HG02623 (cell line): ENCODE measurements around the gene WDR76.

ENCODE experiments used
- ATAC-seq: cut with Tn5 transposase; IDR thresholded peaks from one replicate; pipeline ENCODE4 v1.9.1; 2021; ENCODE audit warnings: moderate library complexity; ENCODE audit not compliant: unreplicated experiment

WDR76 gene

DNA sequence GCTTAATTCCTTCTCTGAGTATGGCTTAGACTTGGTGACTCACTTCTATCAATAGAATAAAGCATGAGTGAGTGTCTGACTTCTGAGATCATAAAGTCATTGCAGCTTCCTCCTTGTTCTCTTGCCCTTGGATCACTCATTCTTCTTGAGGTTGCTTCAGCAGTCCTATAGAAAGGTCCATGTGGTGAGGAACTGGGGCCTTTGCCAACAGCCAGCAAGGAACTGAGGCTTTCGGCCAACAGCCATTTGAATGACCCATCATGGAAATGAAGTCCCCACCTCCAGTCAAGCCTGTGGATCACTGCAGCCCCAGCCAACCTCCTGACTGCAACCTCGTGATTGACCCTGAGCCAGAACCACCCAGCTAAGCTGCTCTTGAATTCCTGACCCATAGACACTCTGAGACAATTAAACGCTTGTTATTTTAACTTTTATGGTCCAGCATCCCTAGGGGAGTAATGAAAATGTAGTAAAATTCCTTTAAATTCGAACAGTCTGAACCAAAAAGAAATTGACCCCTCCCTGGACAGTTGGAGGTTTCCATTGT is 84.5 kb downstream of the WDR76 start:
- ATAC-seq, result no peak

DNA sequence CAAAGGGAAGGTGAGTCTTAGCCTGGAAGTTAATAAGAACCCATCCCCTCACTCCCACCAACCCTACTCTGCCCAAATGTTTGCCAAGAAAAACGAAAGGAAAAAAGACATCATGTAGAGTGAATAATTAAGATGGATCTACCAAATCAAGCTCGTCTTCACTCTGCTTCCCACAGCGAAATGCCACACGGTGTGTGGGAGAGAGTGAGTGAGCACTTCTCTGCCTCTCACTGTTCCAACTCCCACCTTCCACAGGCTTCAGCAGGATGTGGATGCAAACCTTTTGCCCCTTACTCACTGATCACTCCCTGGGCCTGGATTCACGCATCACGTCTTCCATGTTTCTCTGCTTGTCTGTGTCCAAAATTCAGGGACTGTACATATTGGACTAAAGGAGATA is 85.4 kb downstream of the WDR76 start:
- ATAC-seq, result no peak

DNA sequence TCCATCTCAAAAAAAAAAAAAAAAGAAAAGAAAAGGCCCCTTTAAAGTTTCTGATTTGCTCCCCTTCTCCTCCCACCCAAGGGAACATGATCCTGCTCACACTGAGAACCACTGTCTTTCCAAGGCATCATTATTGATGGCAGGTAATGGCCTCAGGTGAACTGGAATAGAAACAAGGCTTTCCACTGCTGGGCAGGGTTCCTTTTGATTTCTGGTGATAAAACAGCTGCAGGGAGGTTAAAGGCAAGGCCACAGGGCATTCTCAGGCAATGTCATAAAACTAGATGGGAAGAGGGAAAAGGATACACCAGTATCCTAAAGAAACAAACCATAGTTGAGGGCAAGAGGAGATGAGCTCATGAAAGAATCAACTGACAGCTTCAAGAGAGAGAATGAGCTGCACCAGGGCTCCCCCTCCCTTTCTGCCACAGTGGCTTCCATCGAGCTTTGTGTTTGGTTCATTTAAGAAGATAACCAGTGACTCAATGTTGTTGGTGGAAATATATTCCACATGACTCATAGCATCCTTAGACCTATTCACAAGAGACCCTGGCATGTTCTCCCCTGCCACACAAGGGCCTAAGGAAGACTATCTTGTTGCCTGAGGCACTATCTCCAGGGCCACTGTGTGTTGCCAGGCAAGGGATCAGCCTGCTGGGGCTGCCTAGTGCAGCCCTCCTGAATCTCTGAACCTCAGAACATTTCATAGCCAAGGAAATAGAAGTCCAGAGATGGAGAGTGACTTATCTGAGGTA is 86.4 kb downstream of the WDR76 start:
- ATAC-seq, result no peak

DNA sequence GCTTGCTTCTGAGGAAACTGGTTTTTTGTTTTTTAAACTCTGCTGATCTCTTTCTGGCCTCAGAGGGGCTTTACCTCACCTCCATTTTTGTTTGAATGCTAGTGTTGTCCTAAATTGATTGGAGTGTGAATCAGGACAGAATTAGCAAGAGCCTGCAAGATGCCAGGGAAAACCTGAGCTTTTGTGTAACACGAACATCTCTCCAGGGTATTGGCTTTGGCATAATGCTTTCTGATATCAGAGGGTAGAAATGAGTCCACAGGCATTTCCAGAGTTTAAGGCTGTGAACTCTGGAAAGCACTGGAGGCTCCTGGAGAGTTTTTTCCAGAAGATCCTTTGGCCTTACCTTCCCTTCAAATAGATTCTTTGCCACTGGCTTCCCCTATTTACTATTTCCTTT is 87.1 kb downstream of the WDR76 start:
- no peak for ATAC-seq

DNA sequence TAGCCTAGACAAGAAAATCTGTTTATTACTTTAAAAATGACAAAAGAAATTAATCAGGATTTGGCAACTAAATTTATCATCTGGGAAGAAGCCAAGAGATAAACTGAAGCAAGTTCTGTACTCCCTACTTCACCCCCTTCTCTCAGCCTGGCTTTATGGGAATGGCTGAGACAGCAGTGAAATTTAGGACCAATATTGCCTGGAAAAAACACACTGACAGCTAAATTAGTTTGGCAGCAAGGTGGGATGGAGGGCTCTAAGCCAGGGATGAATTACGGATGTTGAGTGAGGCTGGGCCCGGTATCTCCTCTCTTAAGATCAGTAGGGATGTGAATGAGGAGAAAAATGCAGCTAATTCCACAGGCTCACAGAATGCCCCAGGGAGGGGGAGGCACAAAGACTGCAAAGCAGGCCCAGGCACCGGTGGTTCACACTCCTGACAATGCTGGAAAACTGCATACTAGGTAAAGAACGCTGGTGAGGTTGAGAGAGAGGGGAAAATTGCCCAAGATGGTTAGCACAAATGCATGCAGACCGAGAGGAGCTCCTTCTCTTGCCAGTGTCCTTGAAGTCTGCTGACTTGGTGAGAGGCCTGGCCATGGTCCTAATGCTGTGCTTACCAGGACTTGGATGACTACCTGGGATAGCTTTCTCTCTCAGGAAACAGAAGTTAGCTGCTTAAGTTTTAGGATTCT is 89.0 kb downstream of the WDR76 start:
- ATAC-seq, result no peak

DNA sequence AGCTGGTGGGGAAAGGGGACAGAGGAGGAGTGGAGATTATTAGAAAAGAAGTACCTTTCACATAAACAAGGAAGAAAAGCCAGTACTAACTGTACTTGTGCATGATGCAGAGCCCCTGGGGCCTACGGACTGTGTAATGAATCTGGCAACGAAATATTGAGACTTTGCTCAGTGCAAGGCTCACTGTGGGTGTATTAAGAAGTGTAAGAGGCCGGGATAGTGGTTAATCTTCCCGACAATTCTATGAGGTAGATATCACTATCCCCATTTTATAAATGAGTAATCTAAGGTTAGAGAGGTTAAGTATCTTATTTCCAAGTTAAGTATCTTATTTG is 89.5 kb downstream of the WDR76 start:
- ATAC-seq, result no peak
